BE2C (cell line): ENCODE results near the gene GATAD1.
A peak's percentile ranks its signal among the peaks of the same experiment; 100 is the strongest.

Source experiments
- DNase-seq: peaks from one replicate; pipeline ENCODE4 v3.0.0-alpha.2; 2020
- H3K27me3 ChIP-seq: fragments of 250-450 bp; sonication (Bioruptor Pico); 2 replicates; pipeline ENCODE4 v1.5.1; 2020; ENCODE audit warnings: mild to moderate bottlenecking
- H3K36me3 ChIP-seq: fragments of 250-450 bp; sonication (Bioruptor Pico); 2 replicates; pipeline ENCODE4 v1.5.1; 2020; ENCODE audit warnings: mild to moderate bottlenecking
- H3K4me1 ChIP-seq: fragments of 250-450 bp; sonication (Bioruptor Pico); 2 replicates; pipeline ENCODE4 v1.5.1; 2020
- H3K4me3 ChIP-seq: 2 replicates; pipeline ENCODE4 v1.5.1; 2011; ENCODE audit warnings: low read depth, low read length
- H3K9me3 ChIP-seq: fragments of 250-450 bp; sonication (Bioruptor Pico); 2 replicates; pipeline ENCODE4 v1.5.1; 2020
- CTCF ChIP-seq: IDR thresholded peaks from 2 replicates; pipeline ENCODE4 v1.5.1; 2012; ENCODE audit warnings: mild to moderate bottlenecking, low read depth, low read length

The GATAD1 gene

GRCh38 chr7:92448205-92448747, 994 bp downstream of the GATAD1 start:
- DNase-seq: peak; percentile 31

GRCh38 chr7:92451645-92452044, 4.4 kb downstream of the GATAD1 start:
- Histone ChIP-seq H3K27me3 (no peaks in the 10 kb centered on the region), H3K36me3 (peaks cover 35% of the 10 kb centered on the region), H3K4me1 (no peaks in the 10 kb centered on the region), H3K4me3 (no peak overlapping the region), H3K9me3 (no peaks in the 10 kb centered on the region)
- no peak for DNase-seq
- no peak for TF ChIP-seq CTCF

More at GRCh38 chr7:92448205-92448747, 994 bp downstream of the GATAD1 start:
- Histone ChIP-seq H3K4me1 (no peaks in the 10 kb centered on the region), H3K9me3 (no peaks in the 10 kb centered on the region), H3K4me3 (peak overlapping the region; percentile 89), H3K27me3 (no peaks in the 10 kb centered on the region), H3K36me3 (peaks cover 21% of the 10 kb centered on the region)
- peak; percentile 61 for TF ChIP-seq CTCF

GRCh38 chr7:92456236-92456635, 9.0 kb downstream of the GATAD1 start:
- Histone ChIP-seq H3K4me1 (no peaks in the 10 kb centered on the region; the same call in 1 of the 2 replicates), H3K36me3 (peaks cover 31% of the 10 kb centered on the region), H3K27me3 (no peaks in the 10 kb centered on the region), H3K9me3 (no peaks in the 10 kb centered on the region), H3K4me3 (no peak overlapping the region)
- TF ChIP-seq CTCF: no peak
- DNase-seq: no peak

- no peak for DNase-seq
- peaks cover 17% of the 10 kb centered on the region for H3K36me3 ChIP-seq
- no peak for TF ChIP-seq CTCF
Measured at GRCh38 chr7:92460109-92460508, 12.8 kb downstream of the GATAD1 start.

GRCh38 chr7:92460510-92460909, 13.2 kb downstream of the GATAD1 start:
- Histone ChIP-seq H3K9me3 (no peaks in the 10 kb centered on the region), H3K4me3 (no peak overlapping the region), H3K4me1 (no peaks in the 10 kb centered on the region; the same call in 1 of the 2 replicates), H3K36me3 (peaks cover 14% of the 10 kb centered on the region), H3K27me3 (no peaks in the 10 kb centered on the region)
- no peak for TF ChIP-seq CTCF
- DNase-seq: no peak

More at GRCh38 chr7:92460109-92460508, 12.8 kb downstream of the GATAD1 start:
- no peaks in the 10 kb centered on the region for H3K9me3 ChIP-seq
- no peak overlapping the region for H3K4me3 ChIP-seq
- H3K27me3 ChIP-seq: no peaks in the 10 kb centered on the region
- no peaks in the 10 kb centered on the region; the same call in 1 of the 2 replicates for H3K4me1 ChIP-seq
